HCT116 (cell line): ENCODE results near the gene CTNNB1. TPM values are rescaled to one million over a fixed set of nuclear protein-coding genes. Genes with fewer than 3 reads are reported as not detected.
A peak's percentile ranks its signal among the peaks of the same experiment; 100 is the strongest.

ENCODE experiments used
- ATAC-seq: fragments of 200-7000 bp; cut with Tn5 transposase; 2 replicates; pipeline ENCODE4 v1.9.1; 2020; ENCODE audit warnings: mild to moderate bottlenecking, moderate library complexity
- BruUV-seq: library from RNA; stranded (reverse); fragments of 400-500 nt; replicated peaks from 2 replicates; lab custom pipeline; 2021; lab: Mats Ljungman, UMichigan
- CTCF ChIA-PET: fragments of 300-600 bp; sonication (Branson Sonifier 250); formaldehyde crosslinking; loops from one replicate; lab custom pipeline; 2021; ENCODE audit warnings: antibody characterized with exemption; lab: Charles Lee
- POLR2A ChIA-PET: fragments of 300-600, 350-600 bp; sonication (Branson Sonifier 250); formaldehyde crosslinking; loops from one replicate; lab custom pipeline; 2021; ENCODE audit warnings: antibody characterized with exemption; lab: Charles Lee
- RAD21 ChIA-PET, 2 experiments: fragments of 300-600 bp; sonication (Branson Sonifier 250); formaldehyde crosslinking; loops; one replicate each; lab custom pipeline; 2023; ENCODE audit warnings: low total read pairs in 2 of 2; ENCODE audit not compliant: uncharacterized antibody in 2 of 2, unreplicated experiment in 2 of 2, low non-redundant PET in 1 of 2; lab: Charles Lee
- DNase-seq: peaks from one replicate; pipeline ENCODE4 v3.0.0-alpha.2; 2010; ENCODE audit warnings: low read depth, low spot score
- H2AFZ ChIP-seq: fragments of 200-600 bp; shearing (Covaris generic), sonication (generic); 2 replicates; pipeline ENCODE4 v1.6.1; 2017; ENCODE audit warnings: low read depth, mixed run types, mixed read lengths, antibody characterized with exemption, low read length; ENCODE audit not compliant: poor library complexity, severe bottlenecking
- H3K27ac ChIP-seq: 2 replicates; pipeline ENCODE4 v1.5.1; 2012; ENCODE audit warnings: low read depth, low read length
- H3K27me3 ChIP-seq: fragments of 200-600 bp; sonication (generic); 2 replicates; pipeline ENCODE4 v1.6.1; 2016; ENCODE audit warnings: mixed run types, low read length, mixed read lengths; ENCODE audit not compliant: insufficient read depth
- H3K36me3 ChIP-seq, 2 experiments: fragments of 200-500 bp in 1 of 2; fragments of 200-600 bp in 1 of 2; sonication (Bioruptor generic) in 1 of 2; sonication (generic) in 1 of 2; 2 replicates each; pipeline versions ENCODE4 v1.5.1 to v1.6.1; 2014 to 2016; ENCODE audit warnings: low read length in 2 of 2, inconsistent platforms in 1 of 2, mixed read lengths in 1 of 2, mixed run types in 1 of 2; ENCODE audit not compliant: insufficient read depth in 2 of 2, control insufficient read depth in 1 of 2
- H3K4me1 ChIP-seq, 2 experiments: fragments of 200-600 bp in 1 of 2; sonication (generic) in 1 of 2; 2 replicates each; pipeline versions ENCODE4 v1.5.1 to v1.6.1; 2012 to 2017; ENCODE audit warnings: low read length in 2 of 2, inconsistent platforms in 1 of 2, mild to moderate bottlenecking in 1 of 2, mixed read lengths in 1 of 2, mixed run types in 1 of 2, moderate library complexity in 1 of 2; ENCODE audit not compliant: insufficient read depth in 2 of 2, control insufficient read depth in 1 of 2
- H3K4me2 ChIP-seq: fragments of 200-600 bp; sonication (generic); 2 replicates; pipeline ENCODE4 v1.6.1; 2017; ENCODE audit warnings: mixed run types, low read length, mixed read lengths
- H3K4me3 ChIP-seq, 2 experiments: fragments of 200-600 bp in 1 of 2; sonication (generic) in 1 of 2; replicated peaks in 1 of 2; 2 replicates each; pipeline ENCODE4 v1.5.1; 2011 to 2016; ENCODE audit warnings: low read length in 2 of 2, control low read depth in 1 of 2, low read depth in 1 of 2, mild to moderate bottlenecking in 1 of 2, mixed read lengths in 1 of 2, mixed run types in 1 of 2
- H3K79me2 ChIP-seq: fragments of 200-600 bp; sonication (generic); 2 replicates; pipeline ENCODE4 v1.6.1; 2017; ENCODE audit warnings: mild to moderate bottlenecking, mixed run types, low read length, moderate library complexity, mixed read lengths; ENCODE audit not compliant: insufficient read depth
- H3K9ac ChIP-seq: fragments of 200-600 bp; sonication (generic); 2 replicates; pipeline ENCODE4 v1.6.1; 2016; ENCODE audit warnings: low read length, mixed read lengths
- H3K9me2 ChIP-seq: fragments of 200-600 bp; sonication (generic), shearing (Covaris generic); 2 replicates; pipeline ENCODE4 v1.6.1; 2017; ENCODE audit warnings: mixed run types, mild to moderate bottlenecking, moderate library complexity; ENCODE audit not compliant: insufficient read depth
- H3K9me3 ChIP-seq, 2 experiments: fragments of 200-500 bp in 1 of 2; fragments of 200-600 bp in 1 of 2; sonication (Bioruptor generic) in 1 of 2; sonication (generic) in 1 of 2; 2 replicates each; pipeline ENCODE4 v1.6.1; 2014 to 2017; ENCODE audit warnings: low read length in 2 of 2, mixed read lengths in 2 of 2, inconsistent platforms in 1 of 2, low read depth in 1 of 2, mild to moderate bottlenecking in 1 of 2, mixed run types in 1 of 2, moderate library complexity in 1 of 2; ENCODE audit not compliant: control insufficient read depth in 1 of 2, insufficient read depth in 1 of 2
- H4K20me1 ChIP-seq: fragments of 200-600 bp; sonication (generic), shearing (Covaris generic); 2 replicates; pipeline ENCODE4 v1.6.1; 2017; ENCODE audit warnings: mixed run types, mild to moderate bottlenecking, moderate library complexity; ENCODE audit not compliant: insufficient read depth
- ATF3 ChIP-seq: IDR thresholded peaks from 2 replicates; pipeline ENCODE4 v1.6.1; 2012
- CBX3 ChIP-seq: IDR thresholded peaks from 2 replicates; pipeline ENCODE4 v1.6.1; 2012; ENCODE audit warnings: low read depth
- CEBPB ChIP-seq: IDR thresholded peaks from 2 replicates; pipeline ENCODE4 v1.6.1; 2012; ENCODE audit warnings: low read depth
- ELF1 ChIP-seq: IDR thresholded peaks from 2 replicates; pipeline ENCODE4 v1.6.1; 2012; ENCODE audit warnings: low read depth, borderline replicate concordance
- EZH2phosphoT487 ChIP-seq: fragments of 200-600 bp; IDR thresholded peaks from 2 replicates; pipeline ENCODE4 v1.6.1; 2018; ENCODE audit warnings: antibody characterized with exemption, borderline replicate concordance
- FOSL1 ChIP-seq: IDR thresholded peaks from 2 replicates; pipeline ENCODE4 v1.6.1; 2012; ENCODE audit warnings: low read depth
- MAX ChIP-seq: IDR thresholded peaks from 2 replicates; pipeline ENCODE4 v1.6.1; 2012
- POLR2A ChIP-seq: IDR thresholded peaks from 2 replicates; pipeline ENCODE4 v1.7.0; 2011; ENCODE audit warnings: borderline replicate concordance; ENCODE audit not compliant: insufficient read depth, insufficient read length; ENCODE audit errors: extremely low read depth
- RAD21 ChIP-seq: IDR thresholded peaks from 2 replicates; pipeline ENCODE4 v1.6.1; 2012; ENCODE audit warnings: low read depth, mild to moderate bottlenecking
- REST ChIP-seq: IDR thresholded peaks from 2 replicates; pipeline ENCODE4 v1.6.1; 2012; ENCODE audit warnings: low read depth
- SIN3A ChIP-seq: IDR thresholded peaks from 2 replicates; pipeline ENCODE4 v1.6.1; 2012; ENCODE audit warnings: low read depth
- SP1 ChIP-seq: IDR thresholded peaks from 2 replicates; pipeline ENCODE4 v1.6.1; 2012; ENCODE audit warnings: low read depth
- SRF ChIP-seq: IDR thresholded peaks from 2 replicates; pipeline ENCODE4 v1.6.1; 2012; ENCODE audit warnings: low read depth
- YY1 ChIP-seq: IDR thresholded peaks from 2 replicates; pipeline ENCODE4 v1.6.1; 2011; ENCODE audit warnings: low read length, low read depth, moderate library complexity, mild to moderate bottlenecking; ENCODE audit not compliant: insufficient replicate concordance; ENCODE audit errors: extremely low read depth
- ZFX ChIP-seq: fragments of 450-650 bp; IDR thresholded peaks from 2 replicates; pipeline ENCODE4 v1.6.1; 2017
- ZNF274 ChIP-seq: fragments of 200-500 bp; sonication (Bioruptor generic); IDR thresholded peaks from 2 replicates; pipeline ENCODE4 v1.6.1; 2014; ENCODE audit warnings: mild to moderate bottlenecking, low read depth, low read length, inconsistent platforms
- intact Hi-C: fragments of 100-400 bp; cut with micrococcal nuclease; formaldehyde crosslinking; loops from 2 replicates; pipeline ENCODE4 v1.10.0; 2022
- total RNA-seq: library from RNA; stranded (reverse); gene quantifications from one replicate; pipeline ENCODE4 v1.2.1, GENCODE V29; 2021; ENCODE audit not compliant: unreplicated experiment

The CTNNB1 gene
- total RNA-seq, 1 experiment from 2014 or later = 265 TPM

GRCh38 chr3:41249318-41249717 is 50.0 kb downstream of the CTNNB1 start:
- CTCF ChIA-PET = no interaction called here
- BruUV-seq = no TSS peak
- H3K79me2 ChIP-seq = no peaks in the 10 kb centered on the region
- no peaks in the 10 kb centered on the region for H4K20me1 ChIP-seq
- no peak for TF ChIP-seq CEBPB
- no peak for TF ChIP-seq ATF3
- no peak for TF ChIP-seq MAX
- TF ChIP-seq FOSL1 = no peak
- TF ChIP-seq POLR2A = no peak
- TF ChIP-seq SP1 = no peak
- TF ChIP-seq ZFX = no peak
- TF ChIP-seq ELF1 = no peak
- no peak for TF ChIP-seq REST
- TF ChIP-seq EZH2phosphoT487 = no peak
- no peak for TF ChIP-seq YY1
- no peak for TF ChIP-seq ZNF274
- TF ChIP-seq SIN3A = no peak
- TF ChIP-seq CBX3 = no peak
- no peak for TF ChIP-seq SRF
- TF ChIP-seq RAD21 = no peak
- intact Hi-C loops = no loop called here
- RAD21 ChIA-PET = no interaction called here
- no peak overlapping the region for H3K4me3 ChIP-seq
- peaks cover 0 to 4% of the 10 kb centered on the region in 2 experiments; a peak in 1 of 4 replicates for H3K4me1 ChIP-seq
- POLR2A ChIA-PET = no interaction called here
- DNase-seq (no peak), ATAC-seq (0 out of 2 replicates have a peak, but pooled peaks have one; percentile 35)
- H3K4me2 ChIP-seq = no peak overlapping the region
- no peaks in the 10 kb centered on the region for H3K9me2 ChIP-seq
- no peak overlapping the region for H3K27ac ChIP-seq
- no peak overlapping the region for H3K9ac ChIP-seq
- no peaks in the 10 kb centered on the region; a peak in 1 of 4 replicates for H3K36me3 ChIP-seq
- no peaks in the 10 kb centered on the region for H3K27me3 ChIP-seq
- H3K9me3 ChIP-seq = no peaks in the 10 kb centered on the region
- H2AFZ ChIP-seq = no peak overlapping the region
